Heart left ventricle (tissue), 16 donors: ENCODE results near the gene CMA1. TPM values are rescaled to one million over a fixed set of nuclear protein-coding genes. Genes with fewer than 3 reads are reported as not detected.
"Not testable (repeated sequence)": the region's sequence is repeated elsewhere in the genome, so short reads cannot be mapped to it uniquely, and the experiment has no call there.

ENCODE experiments used
- ATAC-seq, 4 donors: fragments of 200-7000 bp; cut with Tn5 transposase; one replicate each; pipeline ENCODE4 v1.9.1; 2020 to 2022; ENCODE audit warnings: moderate library complexity in 4 of 4, mild to moderate bottlenecking in 3 of 4, moderate number of reproducible peaks in 1 of 4
- DNase-seq, 5 donors: peaks; one replicate each; pipeline ENCODE4 v3.0.0-alpha.2; 2020
- H3K27ac ChIP-seq, 12 donors: fragments of 200-600 bp; sonication (generic) in 4 of 12; one replicate each; pipeline versions ENCODE4 v1.5.0 to v1.8.0; 2016 to 2022; ENCODE audit warnings: mild to moderate bottlenecking in 2 of 12
- H3K27me3 ChIP-seq, 9 donors: fragments of 200-600 bp; sonication (generic) in 2 of 9; one replicate each; pipeline versions ENCODE4 v1.5.1 to v1.8.0; 2016 to 2022; ENCODE audit warnings: mild to moderate bottlenecking in 3 of 9
- H3K36me3 ChIP-seq, 9 donors: fragments of 200-600 bp; sonication (generic) in 2 of 9; one replicate each; pipeline versions ENCODE4 v1.5.0 to v1.8.0; 2018 to 2022; ENCODE audit warnings: mild to moderate bottlenecking in 2 of 9
- H3K4me1 ChIP-seq, 12 donors: fragments of 200-600 bp; sonication (generic) in 4 of 12; one replicate each; pipeline versions ENCODE4 v1.5.0 to v1.8.0; 2016 to 2022; ENCODE audit warnings: mild to moderate bottlenecking in 3 of 12
- H3K4me3 ChIP-seq, 12 donors: fragments of 200-600 bp; sonication (generic) in 4 of 12; one replicate each; pipeline versions ENCODE4 v1.5.0 to v1.8.0; 2017 to 2022; ENCODE audit warnings: mild to moderate bottlenecking in 9 of 12, moderate library complexity in 4 of 12
- H3K9me3 ChIP-seq, 12 donors: fragments of 200-600 bp; sonication (generic) in 4 of 12; one replicate each; pipeline versions ENCODE4 v1.5.0 to v1.8.0; 2016 to 2022; ENCODE audit warnings: mild to moderate bottlenecking in 1 of 12
- POLR2A ChIP-seq, 2 donors: fragments of 450-650 bp; IDR thresholded peaks; one replicate each; pipeline ENCODE4 v1.6.1; 2017; ENCODE audit warnings: antibody characterized with exemption in 2 of 2, mild to moderate bottlenecking in 2 of 2, moderate library complexity in 2 of 2
- WGBS, 4 donors: extraction: QIAGEN DNeasy Blood & Tissue Kit in 2 of 4; methylation state at CpG; one replicate each; pipeline versions ENCODE4 v1.1.5 to v1.1.7; 2013 to 2018; 5-methylcytosine and 5-hydroxymethylcytosine counted together
- intact Hi-C, 10 donors: fragments of 100-400 bp; cut with DNase I; formaldehyde crosslinking; loops; one replicate each; pipeline versions ENCODE4 v1.11.1 to v1.14.2; 2022
- polyA plus RNA-seq, 2 donors: library from polyadenylated mRNA; stranded (reverse); fragments of 200-250 nt; gene quantifications; one replicate each; pipeline ENCODE4 v1.2.3, GENCODE V29; 2013
- total RNA-seq, 9 donors: library from RNA; depleted of rRNA in 2 of 9; stranded (reverse); fragments of >200 nt in 2 of 9; fragmentation: NEBNext Ultra II Directional in 3 of 9; extraction: Animal tissue kit (Norgen Biotek cat#: 25700) in 3 of 9; gene quantifications; one replicate each; pipeline versions ENCODE4 v1.1.0 to v1.2.4, GENCODE V29; 2016 to 2023
- TF ChIP-seq, protein P1 (sequence below), 12 donors: fragments of 200-600 bp; sonication (generic) in 4 of 12; IDR thresholded peaks; one replicate each; pipeline versions ENCODE4 v1.5.0 to v1.8.0; 2018 to 2022; ENCODE audit warnings: antibody characterized with exemption in 12 of 12, mild to moderate bottlenecking in 5 of 12
- donor health status: ischemic (EF 13 %, LVEDD 7.1; RV severe dilation, severe dysfunction).
- donor health status: healthy with polysubstance abuse.
- donor health status: DM: no; HTN: yes; CAD: no.
- donor health status: DM: no; HTN: no; CAD: no.
- donor health status: ischemic (EF 25% LVEDD 6.9; RV normal size, moderate dysfunction).
- donor health status: ischemic (EF 25% LVEDD 5.7; RV mildly dilated, moderate dysfunction).
- donor health status: healthy.
- donor health status: DM: yes; HTN: yes; CAD: no.
- donor health status: ischemic (EF 35%, LVEDD 5.7; RV mildly dilated, moderate dysfunction).
- donor health status: nonischemic (EF 11% LVEDD 7.7; RV severe dilation, severe dysfunction).
- donor health status: DM: yes; HTN: yes; CAD: no.
- donor health status: PGD.
- donor health status: ischemic (EF 29% LVEDD 5.4; RV normal size, mild dysfunction).
- donor health status: nonischemic (EF 23%, LVEDD 6.1; RV moderate dilation, normal function).

The CMA1 gene
- total and polyA plus RNA-seq, 11 donors, result 0.19 to 2.2 (median 0.52) TPM; not detected in 6

DNA sequence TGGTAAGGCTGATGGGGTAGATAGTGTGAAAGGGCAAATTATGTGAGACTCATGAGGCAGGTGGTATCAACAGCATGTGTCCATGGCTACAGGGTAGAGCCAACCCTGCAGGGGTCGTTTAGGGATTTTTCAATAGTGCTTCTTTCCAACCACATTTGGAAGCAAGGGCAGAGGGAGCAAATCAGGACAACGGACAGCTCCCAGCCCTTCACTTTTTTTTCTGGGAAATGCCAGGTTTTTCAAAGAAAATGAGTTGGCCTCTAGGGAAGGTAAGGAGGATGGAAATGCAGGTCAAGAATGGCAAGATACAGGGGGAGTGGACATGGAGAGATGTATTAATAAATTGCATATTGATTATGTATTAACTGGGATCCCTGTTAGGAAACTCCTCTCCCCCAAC lies 4.9 kb upstream of the CMA1 start:
- DNase-seq (no peak), ATAC-seq (no peak)
- H3K4me3 ChIP-seq, result no peak overlapping the region
- intact Hi-C loops, result no loop called here
- TF ChIP-seq POLR2A (IDR thresholded peaks at IDR 0.05), result no peak
- TF ChIP-seq, protein P1, sequence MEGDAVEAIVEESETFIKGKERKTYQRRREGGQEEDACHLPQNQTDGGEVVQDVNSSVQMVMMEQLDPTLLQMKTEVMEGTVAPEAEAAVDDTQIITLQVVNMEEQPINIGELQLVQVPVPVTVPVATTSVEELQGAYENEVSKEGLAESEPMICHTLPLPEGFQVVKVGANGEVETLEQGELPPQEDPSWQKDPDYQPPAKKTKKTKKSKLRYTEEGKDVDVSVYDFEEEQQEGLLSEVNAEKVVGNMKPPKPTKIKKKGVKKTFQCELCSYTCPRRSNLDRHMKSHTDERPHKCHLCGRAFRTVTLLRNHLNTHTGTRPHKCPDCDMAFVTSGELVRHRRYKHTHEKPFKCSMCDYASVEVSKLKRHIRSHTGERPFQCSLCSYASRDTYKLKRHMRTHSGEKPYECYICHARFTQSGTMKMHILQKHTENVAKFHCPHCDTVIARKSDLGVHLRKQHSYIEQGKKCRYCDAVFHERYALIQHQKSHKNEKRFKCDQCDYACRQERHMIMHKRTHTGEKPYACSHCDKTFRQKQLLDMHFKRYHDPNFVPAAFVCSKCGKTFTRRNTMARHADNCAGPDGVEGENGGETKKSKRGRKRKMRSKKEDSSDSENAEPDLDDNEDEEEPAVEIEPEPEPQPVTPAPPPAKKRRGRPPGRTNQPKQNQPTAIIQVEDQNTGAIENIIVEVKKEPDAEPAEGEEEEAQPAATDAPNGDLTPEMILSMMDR (IDR thresholded peaks at IDR 0.05), result no peak
- H3K27ac ChIP-seq, result no peak overlapping the region
- H3K36me3 ChIP-seq, result no peaks in the 10 kb centered on the region
- H3K4me1 ChIP-seq, result no peaks in the 10 kb centered on the region
- H3K27me3 ChIP-seq, result peaks cover 0 to 6% (median 0%) of the 10 kb centered on the region in 9 donors
- 6 to 9% (median 8%) methylated on average over 2 of the region's 2 CpGs for WGBS, 4 donors
- no peaks in the 10 kb centered on the region for H3K9me3 ChIP-seq

DNA sequence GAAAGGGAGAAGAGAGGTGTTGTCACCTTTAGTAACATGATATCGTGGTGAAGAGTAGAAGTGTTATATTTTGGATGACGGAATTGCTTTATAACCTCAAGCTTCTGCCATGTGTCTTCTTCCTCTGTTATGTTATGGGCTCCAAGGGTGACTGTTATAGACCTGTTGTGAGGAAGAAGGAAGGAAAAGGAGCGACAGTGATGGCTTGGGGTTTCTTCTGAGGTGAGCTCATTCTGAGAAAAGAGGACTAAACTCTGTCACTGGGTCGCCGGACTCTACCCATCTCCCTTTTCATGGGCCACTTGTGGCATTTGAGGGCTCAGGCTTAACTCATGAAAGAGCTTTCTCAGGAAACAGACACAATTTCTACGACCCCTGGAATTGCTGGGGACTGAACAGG lies 1.6 kb downstream of the CMA1 start:
- Histone ChIP-seq H3K27ac (no peak overlapping the region), H3K27me3 (peaks cover 0 to 4% (median 0%) of the 10 kb centered on the region in 9 donors), H3K9me3 (no peaks in the 10 kb centered on the region), H3K4me1 (no peaks in the 10 kb centered on the region), H3K36me3 (no peaks in the 10 kb centered on the region), H3K4me3 (no peak overlapping the region)
- no peak for ATAC-seq
- TF ChIP-seq, protein P1 (IDR thresholded peaks at IDR 0.05), result no peak
- intact Hi-C loops, result no loop called here
- DNase-seq, result no peak
- 72 to 77% (median 73%) methylated on average over 6 of the region's 6 CpGs for WGBS, 4 donors

DNA sequence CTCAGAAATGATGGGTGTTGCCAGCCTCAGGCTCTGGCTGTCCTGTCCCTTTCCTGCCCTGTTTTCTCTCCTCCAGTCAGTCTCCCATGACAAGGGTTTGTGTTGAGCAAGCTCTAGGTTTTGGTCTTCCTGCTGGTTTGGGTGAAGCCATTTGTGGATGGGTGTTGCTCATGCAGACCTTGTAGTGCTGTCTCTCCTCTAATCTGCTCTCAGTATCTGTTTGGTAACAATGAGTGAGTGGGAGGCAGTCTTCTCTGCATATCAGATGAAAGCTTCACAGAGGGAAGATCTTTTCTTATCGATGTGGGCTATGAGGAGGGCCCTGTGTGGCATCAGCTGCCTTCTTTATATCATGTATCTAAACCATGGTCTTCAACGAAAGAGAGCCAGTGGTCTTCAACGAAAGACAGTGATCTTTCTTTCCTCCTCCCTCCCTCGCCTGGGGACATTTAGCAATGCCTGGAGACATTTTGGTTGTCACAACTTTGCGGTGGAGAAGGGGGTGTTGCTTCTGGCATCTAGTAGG lies 3.6 kb downstream of the CMA1 start:
- intact Hi-C loops, result no loop called here
- H3K27me3 ChIP-seq, result peaks cover 0 to 4% (median 0%) of the 10 kb centered on the region in 9 donors
- H3K9me3 ChIP-seq, result no peaks in the 10 kb centered on the region
- H3K36me3 ChIP-seq, result no peaks in the 10 kb centered on the region
- TF ChIP-seq, protein P1 (IDR thresholded peaks at IDR 0.05), result no peak
- TF ChIP-seq POLR2A (IDR thresholded peaks at IDR 0.05), result no peak
- DNase-seq (no peak), ATAC-seq (no peak)
- H3K4me1 ChIP-seq, result no peaks in the 10 kb centered on the region
- no peak overlapping the region for H3K4me3 ChIP-seq
- no peak overlapping the region for H3K27ac ChIP-seq
- WGBS, 4 donors, result 70 to 75% (median 71%) methylated on average over 5 of the region's 5 CpGs

DNA sequence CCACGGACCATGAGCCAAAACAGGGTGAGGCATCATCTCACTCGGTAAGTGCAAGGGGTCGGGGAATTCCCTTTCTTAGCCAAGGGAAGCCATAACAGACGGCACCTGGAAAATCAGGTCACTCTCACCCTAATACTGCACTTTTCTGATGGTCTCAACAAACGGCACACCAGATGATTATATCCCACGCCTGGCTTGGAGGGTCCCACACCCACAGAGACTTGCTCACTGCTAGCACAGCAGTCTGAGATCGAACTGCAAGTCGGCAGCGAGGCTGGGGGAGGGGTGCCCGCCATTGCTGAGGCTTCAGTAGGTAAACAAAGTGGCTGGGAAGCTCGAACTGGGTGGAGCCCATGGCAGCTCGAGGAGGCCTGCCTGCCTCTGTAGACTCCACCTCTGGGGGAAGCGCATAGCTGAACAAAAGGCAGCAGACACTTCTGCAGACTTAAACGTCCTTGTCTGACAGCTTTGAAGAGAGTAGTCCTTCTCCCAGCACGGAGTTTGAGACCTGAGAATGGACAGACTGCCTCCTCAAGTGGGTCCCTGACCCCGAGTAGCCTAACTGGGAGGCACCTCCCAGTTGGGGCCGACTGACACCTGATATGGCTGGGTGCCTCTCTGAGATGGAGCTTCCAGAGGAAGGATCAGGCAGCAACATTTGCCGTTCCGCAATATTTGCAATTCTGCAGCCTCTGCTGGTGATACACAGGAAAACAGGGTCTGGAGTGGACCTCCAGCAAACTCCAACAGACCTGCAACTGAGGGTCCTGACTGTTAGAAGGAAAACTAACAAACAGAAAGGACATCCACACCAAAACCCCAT lies 16.3 kb downstream of the CMA1 start:
- H3K4me1 ChIP-seq, H3K9me3 ChIP-seq, H3K4me3 ChIP-seq, DNase-seq, H3K36me3 ChIP-seq, intact Hi-C loops, ATAC-seq, H3K27me3 ChIP-seq, H3K27ac ChIP-seq: not testable (repeated sequence)
- 70 to 81% (median 77%) methylated on average over 14 to 19 of the region's 19 CpGs for WGBS, 4 donors
